ENCODE data around the gene DHFR2. TPM values are rescaled to one million over a fixed set of nuclear protein-coding genes. Genes with fewer than 3 reads are reported as not detected.

DHFR2 gene
- total and polyA plus RNA-seq, 9 of the 15 experiments (the other 6 are each of a cell fraction or from before 2014, with no cell fraction given): 0.64 to 1.7 (median 1.4) TPM

GRCh38 chr3:94062513-94063404 is at the start of gene DHFR2, which contains the start of gene NSUN3 (continued):
- TF ChIP-seq IRF1 (CRISPR knock-in tag; IDR thresholded peaks at IDR 0.05; ENCODE audit: borderline replicate concordance) (no peak), LCOR (CRISPR knock-in tag; IDR thresholded peaks at IDR 0.05) (peak; percentile 98), ZKSCAN3 (CRISPR knock-in tag; IDR thresholded peaks at IDR 0.05) (no peak), CEBPZ (IDR thresholded peaks at IDR 0.05; ENCODE audit: borderline replicate concordance, low read depth, low read length) (no peak), ARID1B (IDR thresholded peaks at IDR 0.05) (no peak; the same call in 1 of the 2 replicates), NKRF (IDR thresholded peaks at IDR 0.05; ENCODE audit: borderline replicate concordance) (no peak), USF1 (CRISPR knock-in tag; IDR thresholded peaks at IDR 0.05) (no peak), FOXK1 (CRISPR knock-in tag; IDR thresholded peaks at IDR 0.05; ENCODE audit: borderline replicate concordance) (no peak), HCFC1 (IDR thresholded peaks at IDR 0.05; ENCODE audit: low read depth, low read length) (peak; percentile 45; the same call in 1 of the 2 replicates), ZNF398 (CRISPR knock-in tag; IDR thresholded peaks at IDR 0.05) (no peak), ZNF217 (CRISPR knock-in tag; IDR thresholded peaks at IDR 0.05) (no peak), ETV1 (tag; conservative IDR thresholded peaks at IDR 0.05; ENCODE audit: low read depth) (peak; percentile 84), BACH1 (tag; IDR thresholded peaks at IDR 0.05) (no peak; the same call in 1 of the 2 replicates), U2AF1 (optimal IDR thresholded peaks at IDR 0.05; ENCODE audit: low read depth, low read length) (no peak), WHSC1 (IDR thresholded peaks at IDR 0.05; ENCODE audit: low read length) (no peak)

Measured in K562 (cell line).